Pericardium fibroblast (primary cell): ENCODE measurements around the gene VDAC2. TPM values are rescaled to one million over a fixed set of nuclear protein-coding genes. Genes with fewer than 3 reads are reported as not detected.

ENCODE experiments used
- total RNA-seq: library from RNA; depleted of rRNA; stranded (reverse); fragments of >200 nt; gene quantifications from 2 replicates; pipeline ENCODE4 v1.2.3, GENCODE V29; 2015

The VDAC2 gene
- total RNA-seq: 158 and 179 TPM in 2 replicates

GRCh38 chr10:75210282-75211006, at the start of gene VDAC2:
TSS of gene VDAC2 (plus strand) at chr10:75210796. CDS start at chr10:75211159, 363 bp downstream.

GRCh38 chr10:75235375-75236177, 25.0 kb downstream of the VDAC2 start, which contains the start of gene COMTD1:
TSS of gene COMTD1 (minus strand) at chr10:75235957. CDS start at chr10:75235928, 29 bp downstream.

Other genes starting within 250 kb of the VDAC2 start
- gene SAMD8, start 99.1 kb upstream of the VDAC2 start, total RNA-seq: 16.2 and 17.6 TPM in 2 replicates
- 5.8 and 12.0 TPM in 2 replicates for gene COMTD1, start 25.2 kb downstream of the VDAC2 start, total RNA-seq
- 23.7 and 54.5 TPM in 2 replicates for gene ZNF503, start 191.0 kb downstream of the VDAC2 start, total RNA-seq
- 0.12 and 0.17 TPM in 2 replicates for gene LRMDA, start 220.8 kb downstream of the VDAC2 start, total RNA-seq